GM19023 (cell line): ENCODE results near the gene CFAP126.
"Not testable (repeated sequence)": the region's sequence is repeated elsewhere in the genome, so short reads cannot be mapped to it uniquely, and the experiment has no call there.

Experiments
- ATAC-seq: cut with Tn5 transposase; IDR thresholded peaks from one replicate; pipeline ENCODE4 v1.9.1; 2021; ENCODE audit warnings: mild to moderate bottlenecking, moderate library complexity; ENCODE audit not compliant: unreplicated experiment

Gene CFAP126, protein sequence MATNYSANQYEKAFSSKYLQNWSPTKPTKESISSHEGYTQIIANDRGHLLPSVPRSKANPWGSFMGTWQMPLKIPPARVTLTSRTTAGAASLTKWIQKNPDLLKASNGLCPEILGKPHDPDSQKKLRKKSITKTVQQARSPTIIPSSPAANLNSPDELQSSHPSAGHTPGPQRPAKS

DNA sequence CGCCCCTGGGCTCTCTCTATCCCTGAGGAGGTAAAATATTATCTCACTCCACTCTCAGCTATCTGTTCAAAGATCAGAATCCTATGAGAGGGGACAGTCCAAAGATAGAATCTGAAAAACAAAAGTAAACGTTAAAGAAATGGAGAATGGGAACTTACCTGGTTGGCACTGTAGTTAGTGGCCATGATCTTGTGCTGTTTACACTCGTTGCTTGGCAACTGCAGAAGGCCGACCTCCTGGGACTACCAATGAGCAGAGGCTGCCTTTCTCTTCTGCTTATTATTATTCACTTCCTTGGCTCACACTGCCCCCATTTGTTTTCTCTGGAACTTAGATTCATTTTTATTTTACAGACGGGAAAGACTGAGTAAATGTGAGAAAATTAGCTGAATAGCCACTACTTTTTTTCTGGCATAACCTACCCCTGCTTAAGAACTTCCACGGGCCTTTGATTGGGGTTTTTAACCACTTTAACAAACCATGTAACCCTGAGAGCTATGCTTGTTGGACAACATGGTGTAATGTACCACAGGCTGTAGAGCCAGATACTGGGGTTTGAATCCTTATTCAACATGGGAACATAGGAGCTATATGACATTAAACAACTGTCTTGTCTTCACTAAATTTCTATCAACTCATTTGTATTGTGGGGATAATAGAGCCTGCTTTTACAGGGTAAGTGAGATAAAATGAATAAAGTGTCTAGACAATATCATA lies at the start of gene CFAP126:
TSS of gene CFAP126 (minus strand) at position 193 of the 717 bp plus-strand sequence. CDS start at position 185, 8 bp downstream.
- ATAC-seq = peak; percentile 80

DNA sequence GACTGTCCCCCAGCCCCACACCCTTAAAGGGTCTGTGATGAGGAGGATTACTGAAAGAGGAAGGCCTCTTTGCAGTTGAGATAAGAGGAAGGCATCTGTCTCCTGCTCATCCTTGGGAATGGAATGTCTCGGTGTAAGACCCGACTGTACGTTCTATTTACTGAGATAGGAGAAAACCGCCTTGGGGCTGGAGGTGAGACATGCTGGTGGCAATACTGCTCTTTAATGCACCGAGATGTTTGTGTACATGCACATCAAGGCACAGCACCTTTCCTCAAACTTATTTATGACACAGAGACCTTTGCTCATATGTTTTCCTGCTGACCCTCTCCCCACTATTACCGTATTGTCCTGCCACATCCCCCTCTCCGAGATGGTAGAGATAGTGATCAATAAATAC lies 45.4 kb upstream of the CFAP126 start:
- ATAC-seq = not testable (repeated sequence)

DNA sequence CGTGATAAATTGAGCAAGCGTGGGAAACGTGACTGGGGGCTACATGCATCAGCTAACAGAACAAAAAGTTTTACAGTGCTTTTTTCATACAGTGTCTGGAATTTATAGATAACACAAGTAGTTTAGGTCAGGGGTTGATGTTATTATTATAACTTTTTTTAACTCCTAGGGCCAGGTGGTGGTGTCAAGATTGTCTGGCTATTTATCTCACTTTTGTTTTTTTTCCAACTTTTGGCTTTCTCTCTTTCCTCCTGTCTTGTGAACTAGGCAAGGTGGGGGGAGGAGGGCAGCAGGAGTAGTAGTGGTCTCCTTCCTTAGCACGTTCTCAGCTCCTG lies 42.9 kb upstream of the CFAP126 start:
- ATAC-seq = not testable (repeated sequence)

DNA sequence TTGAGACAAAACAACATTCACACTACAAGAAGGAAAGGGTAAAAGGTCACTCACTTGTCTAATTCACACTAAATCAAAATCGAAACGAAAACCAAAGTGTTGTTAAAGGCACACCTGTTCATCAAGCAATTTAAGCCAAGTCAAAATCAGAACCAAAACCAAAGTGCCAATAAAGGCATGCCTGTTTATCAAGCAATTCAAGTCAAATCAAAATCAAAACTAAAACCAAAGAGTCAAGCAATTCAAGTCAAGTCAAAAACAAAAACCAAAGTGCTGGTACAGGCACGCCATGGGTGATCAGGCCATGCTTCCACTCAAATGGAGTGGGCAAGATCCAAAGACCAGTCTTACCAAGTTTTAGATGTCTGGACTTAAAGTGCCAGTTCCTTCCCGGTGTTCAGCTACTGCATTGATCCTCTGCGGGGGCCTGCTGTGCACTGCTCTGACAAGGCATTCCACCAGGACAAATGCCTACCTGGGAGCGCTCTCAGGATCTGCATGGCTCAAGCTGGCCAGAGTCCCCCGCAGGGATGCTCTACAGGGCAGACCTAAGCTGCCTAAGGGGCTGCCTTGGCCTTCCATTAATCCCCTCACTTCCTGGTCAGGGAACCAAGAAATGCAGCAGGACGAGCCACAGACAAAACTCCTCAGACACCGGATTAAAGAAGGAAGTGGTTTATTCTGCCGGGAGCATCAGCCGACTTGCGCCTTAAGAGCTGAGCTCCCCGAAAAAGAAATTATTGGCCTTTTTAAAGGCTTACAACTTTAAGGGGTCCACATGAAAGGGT lies 42.4 kb upstream of the CFAP126 start:
- not testable (repeated sequence) for ATAC-seq

DNA sequence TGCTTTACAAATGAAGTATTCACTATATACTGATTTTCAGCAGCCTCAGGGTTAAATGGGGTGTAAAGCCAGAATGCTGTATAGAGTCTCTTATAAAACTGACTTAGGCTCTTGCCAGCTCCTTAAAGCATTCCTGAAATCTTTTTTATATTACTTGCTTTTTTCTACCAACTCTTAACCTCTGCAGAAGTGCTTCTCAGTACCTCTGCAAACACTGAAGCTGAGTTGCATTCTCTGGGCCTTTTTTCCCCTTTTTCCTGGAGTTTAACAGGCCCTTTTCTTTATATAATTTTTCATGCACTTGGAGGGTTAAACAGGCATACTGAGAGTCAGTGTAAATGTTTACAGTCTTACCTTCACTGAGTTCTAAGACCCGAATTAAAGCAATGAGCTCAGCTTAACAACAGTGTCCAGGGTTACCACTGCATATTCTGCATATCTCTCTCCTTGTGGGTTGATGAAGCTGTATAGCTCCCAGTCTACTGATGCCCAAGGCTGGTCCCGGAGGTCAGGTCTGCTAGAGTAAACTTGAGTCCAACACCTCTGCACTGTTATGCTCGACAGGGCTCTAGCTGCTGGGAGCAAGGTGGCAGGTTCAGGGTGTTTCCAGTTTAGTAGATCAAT lies 40.9 kb upstream of the CFAP126 start:
- no peak for ATAC-seq

DNA sequence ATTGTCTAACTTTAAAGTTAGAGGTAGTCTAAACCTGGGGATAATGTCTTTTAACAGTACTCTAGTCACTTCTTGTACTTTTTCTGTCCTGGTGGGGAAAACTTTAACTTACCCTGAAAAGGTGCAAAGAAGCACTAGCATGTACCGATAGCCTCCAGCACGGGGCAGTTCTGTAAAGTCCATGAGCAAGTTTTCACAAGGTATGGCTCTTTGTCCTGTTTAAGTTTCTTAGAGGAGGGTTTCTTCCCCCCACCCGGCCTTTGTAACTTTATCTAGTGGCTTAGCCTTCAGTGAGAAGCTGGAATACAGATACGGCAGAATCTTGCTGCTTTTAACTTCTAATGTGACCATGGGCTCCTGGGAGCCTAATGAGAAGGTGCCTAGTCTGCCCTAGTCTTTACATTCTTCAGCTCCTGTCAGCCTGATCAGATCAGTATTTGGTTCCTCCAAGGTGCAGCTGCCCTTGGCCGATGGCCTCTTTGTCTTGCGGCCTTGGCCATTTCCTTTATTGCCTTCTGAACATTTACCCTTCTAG lies 39.8 kb upstream of the CFAP126 start:
- ATAC-seq = no peak

DNA sequence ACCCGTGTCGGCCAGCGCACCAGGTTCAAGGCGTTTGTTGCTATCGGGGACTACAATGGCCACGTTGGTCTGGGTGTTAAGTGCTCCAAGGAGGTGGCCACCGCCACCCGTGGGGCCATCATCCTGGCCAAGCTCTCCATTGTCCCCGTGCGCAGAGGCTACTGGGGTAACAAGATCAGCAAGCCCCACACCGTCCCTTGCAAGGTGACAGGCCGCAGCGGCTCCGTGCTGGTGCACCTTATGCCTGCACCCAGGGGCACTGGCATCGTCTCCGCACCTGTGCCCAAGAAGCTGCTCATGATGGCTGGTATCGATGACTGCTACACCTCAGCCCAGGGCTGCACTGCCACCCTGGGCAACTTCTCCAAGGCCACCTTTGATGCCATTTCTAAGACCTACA lies 38.9 kb upstream of the CFAP126 start:
- ATAC-seq = not testable (repeated sequence)

DNA sequence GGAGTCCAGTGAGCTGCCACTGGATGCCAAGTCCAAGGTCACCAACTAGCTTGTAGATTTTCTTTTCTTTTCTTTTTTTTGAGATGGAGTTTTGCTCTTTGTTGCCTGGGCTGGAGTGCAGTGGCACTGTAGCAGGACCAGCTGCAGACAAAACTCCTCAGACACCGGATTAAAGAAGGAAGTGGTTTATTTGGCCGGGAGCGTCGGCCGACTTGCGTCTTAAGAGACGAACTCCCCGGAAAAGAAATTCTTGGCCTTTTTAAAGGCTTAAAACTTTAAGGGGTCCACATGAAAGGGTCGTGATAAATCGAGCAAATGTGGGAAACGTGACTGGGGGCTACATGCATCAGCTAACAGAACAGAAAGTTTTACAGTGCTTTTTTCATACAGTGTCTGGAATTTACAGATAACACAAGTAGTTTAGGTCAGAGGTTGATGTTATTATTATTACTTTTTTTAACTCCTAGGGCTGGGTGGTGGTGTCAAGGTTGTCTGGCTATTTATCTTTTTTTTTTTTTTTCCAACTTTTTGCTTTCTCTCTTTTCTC lies 36.4 kb upstream of the CFAP126 start:
- ATAC-seq = no peak

DNA sequence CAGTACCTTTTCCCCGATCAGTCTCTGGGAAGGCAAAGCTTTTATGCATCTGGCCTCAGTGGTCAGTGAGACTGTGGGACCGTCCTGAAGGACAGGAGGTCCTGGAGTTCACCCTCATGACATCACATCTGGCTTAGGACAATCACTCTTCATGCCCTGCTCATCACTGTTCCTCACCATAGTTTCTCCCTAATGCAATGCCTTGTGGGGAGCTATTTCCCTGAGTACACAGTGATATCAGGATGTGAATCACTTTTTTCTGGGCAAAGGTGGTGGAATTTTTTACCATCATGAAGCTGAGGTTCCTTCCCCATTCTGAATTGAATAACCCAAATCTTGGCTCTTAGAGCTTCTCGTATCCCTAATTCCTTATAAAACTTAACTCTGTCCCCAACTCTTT lies 34.8 kb upstream of the CFAP126 start:
- no peak for ATAC-seq

DNA sequence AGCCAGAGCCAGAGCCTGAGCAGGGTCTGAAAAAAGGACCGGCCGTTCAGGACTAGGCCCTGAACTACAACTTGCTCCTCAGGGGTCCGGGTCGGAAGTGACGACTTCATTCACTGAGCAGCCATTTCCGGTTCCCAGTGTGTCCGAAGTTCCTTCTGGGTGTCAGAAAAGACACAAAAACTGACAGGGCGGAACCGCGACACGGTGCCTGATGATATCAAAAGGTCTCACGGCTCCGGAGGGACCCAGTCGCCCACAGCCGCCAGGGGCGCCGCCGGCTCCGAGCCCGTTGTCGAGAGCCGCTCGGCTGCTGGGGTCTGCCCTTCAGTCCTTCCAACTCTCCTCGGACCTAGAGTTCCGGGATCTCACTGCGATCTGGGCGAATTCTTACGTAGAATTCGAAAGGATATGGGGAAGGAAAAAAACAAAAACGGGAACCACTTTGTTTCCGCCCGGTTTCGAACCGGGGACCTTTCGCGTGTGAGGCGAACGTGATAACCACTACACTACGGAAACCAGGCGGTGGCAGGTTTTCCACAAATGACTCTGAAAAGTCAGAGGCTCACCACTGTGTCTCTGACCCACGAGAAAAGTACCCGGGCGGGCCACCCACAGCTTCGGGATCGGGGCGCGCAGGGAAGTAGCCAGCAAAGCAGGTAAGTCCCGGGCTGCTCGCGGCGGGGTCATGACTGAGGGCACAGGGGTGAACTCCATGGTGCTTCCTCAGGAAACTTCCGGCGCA lies 31.8 kb upstream of the CFAP126 start:
- peak; percentile 81 for ATAC-seq

DNA sequence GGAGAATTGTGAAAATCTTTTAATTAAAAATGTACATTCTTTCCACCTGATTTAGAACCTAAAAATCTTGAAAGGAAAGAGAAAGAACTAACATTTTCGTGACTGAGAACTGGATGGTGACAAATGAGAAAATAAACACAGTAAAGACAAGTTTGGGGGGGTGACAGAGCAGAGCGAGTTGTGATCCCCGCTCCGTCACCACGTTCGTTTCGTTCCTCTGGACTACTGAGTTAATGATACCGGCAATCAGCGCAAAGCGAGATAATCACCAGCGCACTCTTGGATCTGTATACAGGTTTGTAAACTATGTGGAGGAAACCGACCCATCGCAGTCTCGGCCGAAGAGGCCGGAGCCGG lies 31.2 kb upstream of the CFAP126 start:
- ATAC-seq = no peak

DNA sequence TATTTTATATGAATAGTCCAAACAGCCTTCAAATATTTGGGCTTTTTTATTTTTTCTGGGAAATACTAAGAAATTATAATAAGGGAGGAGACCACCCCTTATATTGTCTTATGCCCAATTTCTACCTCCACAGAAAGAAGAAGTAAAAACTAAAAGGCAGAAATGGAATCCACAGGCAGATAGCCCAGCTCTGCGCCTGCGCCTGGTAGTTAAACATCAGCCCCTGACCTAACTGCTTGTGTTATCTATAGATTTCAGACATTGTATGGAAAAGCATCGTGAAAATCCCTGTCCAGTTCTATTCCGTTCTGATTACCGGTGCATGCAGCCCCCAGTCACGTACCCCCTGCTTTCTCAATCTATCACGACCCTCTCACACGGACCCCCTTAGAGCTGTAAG lies 29.4 kb upstream of the CFAP126 start:
- ATAC-seq = not testable (repeated sequence)

DNA sequence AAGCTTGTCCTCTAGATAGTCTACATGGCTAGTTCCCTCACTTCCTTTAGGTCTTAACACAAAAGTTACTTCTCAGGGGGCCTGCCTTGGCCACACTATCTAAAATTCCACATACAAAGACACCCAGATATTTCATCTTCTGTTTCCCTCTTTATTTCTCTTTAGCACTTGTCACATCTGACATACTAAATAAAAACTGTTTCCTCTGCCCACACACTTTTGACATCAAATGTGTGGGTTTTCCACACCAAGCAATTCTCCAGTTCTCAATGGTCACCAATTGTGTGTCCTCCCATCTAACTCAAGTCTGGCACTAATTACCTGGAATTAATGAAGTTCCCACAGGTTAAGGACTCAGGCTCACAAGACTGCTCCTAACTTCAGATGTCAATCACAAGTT lies 25.5 kb upstream of the CFAP126 start:
- ATAC-seq = no peak

DNA sequence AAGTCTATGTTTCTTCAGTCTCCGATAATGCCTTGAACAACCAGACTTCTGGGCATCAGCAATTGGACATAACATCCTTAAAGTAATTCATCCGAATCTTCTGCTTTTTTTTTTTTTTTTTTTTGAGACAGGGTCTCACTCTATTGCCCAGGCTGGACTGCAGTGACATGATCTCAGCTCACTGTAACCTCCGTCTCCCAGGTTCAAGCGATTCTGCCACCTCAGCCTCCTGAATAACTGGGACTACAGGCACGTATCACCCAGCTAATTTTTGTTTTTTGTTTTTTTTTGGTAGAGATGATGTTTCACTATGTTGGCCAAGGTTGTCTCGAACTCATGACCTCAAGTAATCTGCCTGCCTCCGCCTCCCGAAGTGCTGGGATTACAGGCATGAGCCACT lies 23.9 kb upstream of the CFAP126 start:
- no peak for ATAC-seq

DNA sequence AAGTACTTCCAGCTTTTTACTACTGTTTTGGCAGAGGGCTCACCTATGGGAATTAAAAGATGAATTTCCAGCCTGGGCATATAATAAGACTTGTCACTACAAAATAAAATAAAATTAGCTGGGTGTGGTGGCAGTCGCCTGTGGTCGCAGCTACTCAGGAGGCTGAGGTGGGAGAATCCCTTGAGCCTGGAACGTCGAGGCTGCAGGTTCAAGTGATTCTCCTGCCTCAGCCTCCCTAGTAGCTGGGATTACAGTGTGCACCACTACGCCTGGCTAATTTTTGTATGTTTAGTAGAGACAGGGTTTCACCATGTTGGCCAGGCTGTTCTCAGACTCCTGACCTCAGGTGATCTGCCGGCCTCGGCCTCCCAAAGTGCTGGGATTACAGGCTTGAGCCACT lies 23.5 kb upstream of the CFAP126 start:
- not testable (repeated sequence) for ATAC-seq

DNA sequence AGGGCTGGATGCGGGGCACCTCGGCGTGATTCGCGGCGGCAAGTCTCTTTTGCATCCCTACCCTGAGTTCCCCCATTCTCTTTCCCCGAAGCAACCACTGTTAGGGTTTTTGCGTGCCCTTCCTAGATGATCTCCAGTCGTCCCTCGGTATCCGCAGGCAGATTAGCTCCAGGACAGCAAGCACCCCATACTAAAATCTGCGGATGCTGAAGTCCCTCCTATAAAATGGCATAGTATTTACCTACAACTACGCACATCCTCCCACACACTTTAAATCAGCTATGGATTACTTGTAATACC lies 22.8 kb upstream of the CFAP126 start:
- no peak for ATAC-seq

DNA sequence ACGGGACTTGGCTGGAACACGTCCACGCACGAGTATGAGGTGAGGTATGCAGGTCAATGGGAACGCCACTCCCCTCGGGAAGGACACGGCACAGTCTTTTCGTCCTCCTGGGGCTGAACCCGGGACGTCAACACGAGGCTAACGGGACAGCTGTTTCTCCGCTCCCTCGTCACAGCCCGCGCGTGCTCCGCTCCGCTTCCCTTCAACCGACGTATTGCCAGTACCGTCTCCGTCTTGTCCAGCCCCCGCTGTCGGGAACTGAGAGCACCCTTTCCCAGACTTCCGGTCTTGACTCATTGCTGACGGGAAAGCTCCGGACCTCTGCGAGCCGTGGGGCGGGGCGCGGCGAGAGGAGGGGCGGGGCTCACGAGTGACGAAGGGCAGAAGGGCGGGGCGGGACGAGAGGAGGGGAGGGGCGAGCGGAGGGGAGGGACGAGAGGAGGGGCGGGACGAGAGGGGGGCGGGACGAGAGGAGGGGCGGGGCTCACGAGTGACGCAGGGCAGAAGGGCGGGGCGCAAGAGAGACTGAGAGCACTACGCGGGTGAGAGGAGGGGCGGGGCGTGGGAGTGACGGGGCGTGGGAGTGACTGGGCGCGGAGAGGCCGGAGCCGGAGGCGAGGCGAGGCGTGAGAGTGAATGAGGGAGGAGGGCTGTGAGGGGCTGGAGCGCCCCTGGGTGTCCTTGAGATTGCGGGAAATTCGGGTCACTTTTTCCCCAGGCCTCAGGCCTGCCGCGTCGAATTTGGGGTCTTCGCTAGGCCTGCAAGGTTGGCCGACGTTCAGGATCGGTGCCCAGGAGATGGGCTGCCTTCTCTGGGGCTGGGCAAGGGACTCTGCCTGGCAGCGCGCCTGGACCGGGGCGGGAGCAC lies 22.2 kb upstream of the CFAP126 start:
- ATAC-seq = peak; percentile 87

DNA sequence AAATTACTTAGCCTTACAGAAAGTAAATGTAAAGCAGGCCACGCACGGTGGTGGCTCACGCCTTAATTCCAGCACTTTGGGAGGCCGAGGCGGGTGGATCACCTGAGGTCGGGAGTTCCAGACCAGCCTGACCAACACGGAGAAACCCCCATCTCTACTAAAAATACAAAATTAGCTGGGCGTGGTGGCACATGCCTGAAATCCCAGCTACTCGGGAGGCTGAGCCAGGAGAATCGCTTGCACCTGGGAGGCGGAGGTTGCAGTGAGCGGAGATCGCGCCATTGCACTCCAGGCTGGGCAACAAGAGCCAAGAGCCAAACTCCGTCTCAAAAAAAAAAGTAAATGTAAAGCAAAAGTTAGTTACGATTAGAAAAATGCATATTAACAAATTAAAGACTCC lies 21.5 kb upstream of the CFAP126 start:
- not testable (repeated sequence) for ATAC-seq

DNA sequence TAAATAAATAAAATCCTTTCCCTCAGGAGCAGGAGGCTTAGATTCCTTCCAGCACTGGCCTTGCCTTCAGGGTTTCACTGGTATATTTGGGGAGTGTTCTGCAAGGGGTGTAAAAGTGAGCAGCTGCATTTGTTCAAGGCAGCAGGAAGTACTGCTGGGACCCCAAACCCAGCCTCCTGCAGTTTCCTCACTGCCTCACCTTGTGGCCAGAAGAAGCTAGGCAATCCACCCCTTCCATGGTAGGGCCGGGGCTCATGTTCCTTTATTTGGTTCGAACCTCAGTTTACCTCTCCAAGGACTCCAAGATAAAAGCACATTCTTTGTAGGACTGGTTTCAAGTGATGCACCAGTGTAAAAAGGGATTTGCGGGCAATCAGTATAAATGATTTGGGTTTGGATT lies 21.0 kb upstream of the CFAP126 start:
- ATAC-seq = no peak
